Adrenal gland (tissue), 12 donors: Measurements from ENCODE around the gene CCDC33. TPM values are rescaled to one million over a fixed set of nuclear protein-coding genes. Genes with fewer than 3 reads are reported as not detected.

Experiments used
- DNase-seq, 7 donors: peaks; one replicate each; pipeline ENCODE4 v3.0.0-alpha.2; 2019 to 2020
- H3K27ac ChIP-seq, 5 donors: fragments of 200-600 bp; sonication (generic) in 4 of 5; 1 replicate in 3 of 5; 2 replicates in 2 of 5; pipeline versions ENCODE4 v1.5.1 to v1.8.0; 2016 to 2020; ENCODE audit warnings: mild to moderate bottlenecking in 1 of 5
- H3K27me3 ChIP-seq: fragments of 200-600 bp; 2 replicates; pipeline ENCODE4 v1.8.0; 2021
- H3K36me3 ChIP-seq, 2 donors: fragments of 200-600 bp; replicated peaks in 1 of 2; 1 replicate in 1 of 2; 2 replicates in 1 of 2; pipeline versions ENCODE4 v1.5.1 to v1.8.0; 2018 to 2022
- H3K4me1 ChIP-seq, 2 donors: fragments of 200-600 bp; replicated peaks in 1 of 2; 1 replicate in 1 of 2; 2 replicates in 1 of 2; pipeline versions ENCODE4 v1.5.1 to v1.8.0; 2018 to 2021
- H3K4me3 ChIP-seq, 4 donors: fragments of 200-600 bp; sonication (generic) in 3 of 4; one replicate each; pipeline ENCODE4 v1.5.1; 2016 to 2018
- H3K9me3 ChIP-seq, 3 donors: fragments of 200-600 bp; sonication (generic) in 1 of 3; replicated peaks in 1 of 3; 1 replicate in 2 of 3; 2 replicates in 1 of 3; pipeline versions ENCODE4 v1.5.1 to v1.8.0; 2016 to 2021
- CTCF ChIP-seq, 6 experiments: fragments of 450-650 bp in 4 of 6; fragments of 200-600 bp in 2 of 6; sonication (generic) in 1 of 6; IDR thresholded peaks; 1 replicate in 5 of 6; 2 replicates in 1 of 6; pipeline versions ENCODE4 v1.5.1 to v1.8.0; 2016 to 2021; ENCODE audit warnings: antibody characterized with exemption in 6 of 6, mild to moderate bottlenecking in 2 of 6, moderate library complexity in 1 of 6
- POLR2A ChIP-seq, 2 donors: fragments of 450-650 bp; IDR thresholded peaks; one replicate each; pipeline ENCODE4 v1.6.1; 2017; ENCODE audit warnings: antibody characterized with exemption in 2 of 2, mild to moderate bottlenecking in 2 of 2, moderate library complexity in 1 of 2
- WGBS, 4 donors: extraction: QIAGEN DNeasy Blood & Tissue Kit in 2 of 4; methylation state at CpG; one replicate each; pipeline versions ENCODE4 v1.1.5 to v1.1.7; 2013 to 2017; 5-methylcytosine and 5-hydroxymethylcytosine counted together
- intact Hi-C, 2 donors: fragments of 100-400 bp; cut with DNase I; formaldehyde crosslinking; loops; one replicate each; pipeline versions ENCODE4 v1.14.1 to v1.15.0; 2022 to 2023
- polyA plus RNA-seq, 3 donors: library from polyadenylated mRNA; stranded (reverse); fragments of 200-250 nt in 2 of 3; fragments of 350-450 nt in 1 of 3; fragmentation: Illumina TruSeq in 1 of 3; extraction: RNeasy Lipid Tissue Mini Kit (QIAGEN cat#74804) in 1 of 3; gene quantifications; one replicate each; pipeline ENCODE4 v1.2.3, GENCODE V29; 2013 to 2014
- total RNA-seq, 9 donors: library from RNA; depleted of rRNA in 4 of 9; stranded (reverse); fragments of >200 nt in 4 of 9; fragments of 120-200 nt in 1 of 9; fragmentation: NEBNext Ultra II Directional in 1 of 9; extraction: Animal tissue kit (Norgen Biotek cat#: 25700) in 1 of 9; gene quantifications; one replicate each; pipeline versions ENCODE4 v1.1.0 to v1.2.4, GENCODE V29; 2013 to 2023
- donor health status: healthy with polysubstance abuse.
- donor health status: Bipolar disorder and iron deficiency.
- donor health status: DM: yes; HTN: yes; CAD: no.
- donor health status: DM: no; HTN: no; CAD: no.
- donor health status: DM: no; HTN: no; CAD: no.
- donor health status: DM: yes; HTN: yes; CAD: no.

CCDC33 gene
- total and polyA plus RNA-seq, 12 donors = 0.11 to 1.1 (median 0.30) TPM; not detected in 3

- Histone ChIP-seq H3K4me3 (no peak overlapping the region), H3K36me3 (no peaks in the 10 kb centered on the region), H3K27ac (peak overlapping the region in 4 of 5 donors; percentile 92 to 95 (median 94)), H3K9me3 (no peaks in the 10 kb centered on the region), H3K4me1 (peaks cover 19 to 34% of the 10 kb centered on the region in 2 donors), H3K27me3 (no peaks in the 10 kb centered on the region)
- DNase-seq = no peak
- TF ChIP-seq POLR2A (IDR thresholded peaks at IDR 0.05) (no peak), CTCF (IDR thresholded peaks at IDR 0.05) (no peak)
- WGBS, 4 donors = 90 to 94% (median 93%) methylated on average over 5 of the region's 5 CpGs
- intact Hi-C loops = loop anchor here in 1 of 2 donors (10.0 kb wide), 1 partner anchor 254 kb away; no protein-coding TSS in a partner anchor
Measured at GRCh38 chr15:74370471-74370870, 134.3 kb downstream of the CCDC33 start.

GRCh38 chr15:74373056-74373650 lies 137.0 kb downstream of the CCDC33 start:
- DNase-seq = no peak
- Histone ChIP-seq H3K4me3 (no peak overlapping the region), H3K36me3 (no peaks in the 10 kb centered on the region), H3K4me1 (peaks cover 13 to 24% of the 10 kb centered on the region in 2 donors), H3K9me3 (no peaks in the 10 kb centered on the region), H3K27me3 (no peaks in the 10 kb centered on the region), H3K27ac (peak overlapping the region in 2 of 5 donors; percentile 65 to 76)
- TF ChIP-seq CTCF (IDR thresholded peaks at IDR 0.05) = no peak
- 42 to 61% (median 49%) methylated on average over 8 to 13 of the region's 13 CpGs for WGBS, 4 donors
- intact Hi-C loops = loop anchor here in 1 of 2 donors (10.0 kb wide), 1 partner anchor 252 kb away; no protein-coding TSS in a partner anchor

GRCh38 chr15:74373731-74374647 lies 137.9 kb downstream of the CCDC33 start:
- WGBS, 4 donors = 0 to 2% (median 1%) methylated on average over 11 to 62 of the region's 62 CpGs

More at GRCh38 chr15:74373731-74374647, 137.9 kb downstream of the CCDC33 start:
- no peaks in the 10 kb centered on the region for H3K36me3 ChIP-seq
- H3K27me3 ChIP-seq = no peaks in the 10 kb centered on the region
- peak in 1 of 2 donors; percentile 32 for TF ChIP-seq POLR2A (IDR thresholded peaks at IDR 0.05)
- peak; percentile 80 to 90 (median 86) for TF ChIP-seq CTCF (IDR thresholded peaks at IDR 0.05)
- H3K4me1 ChIP-seq = peaks cover 7 to 19% of the 10 kb centered on the region in 2 donors
- DNase-seq = peak; percentile 94 to 97 (median 96)
- H3K4me3 ChIP-seq = peak overlapping the region in 3 of 4 donors; percentile 24 to 71 (median 39)
- intact Hi-C loops = loop anchor here in 1 of 2 donors (10.0 kb wide), 1 partner anchor 251 kb away; no protein-coding TSS in a partner anchor
- no peaks in the 10 kb centered on the region for H3K9me3 ChIP-seq
- H3K27ac ChIP-seq = peak overlapping the region; percentile 1 to 76 (median 55)
